ENCODE measurements around the gene SCN1A. TPM values are rescaled to one million over a fixed set of nuclear protein-coding genes. Genes with fewer than 3 reads are reported as not detected.

The SCN1A gene
- total and polyA plus RNA-seq, 2 of the 13 experiments (the other 11 are each of a cell fraction or from before 2014, with no cell fraction given), result 19.9 to 39.4 TPM

DNA sequence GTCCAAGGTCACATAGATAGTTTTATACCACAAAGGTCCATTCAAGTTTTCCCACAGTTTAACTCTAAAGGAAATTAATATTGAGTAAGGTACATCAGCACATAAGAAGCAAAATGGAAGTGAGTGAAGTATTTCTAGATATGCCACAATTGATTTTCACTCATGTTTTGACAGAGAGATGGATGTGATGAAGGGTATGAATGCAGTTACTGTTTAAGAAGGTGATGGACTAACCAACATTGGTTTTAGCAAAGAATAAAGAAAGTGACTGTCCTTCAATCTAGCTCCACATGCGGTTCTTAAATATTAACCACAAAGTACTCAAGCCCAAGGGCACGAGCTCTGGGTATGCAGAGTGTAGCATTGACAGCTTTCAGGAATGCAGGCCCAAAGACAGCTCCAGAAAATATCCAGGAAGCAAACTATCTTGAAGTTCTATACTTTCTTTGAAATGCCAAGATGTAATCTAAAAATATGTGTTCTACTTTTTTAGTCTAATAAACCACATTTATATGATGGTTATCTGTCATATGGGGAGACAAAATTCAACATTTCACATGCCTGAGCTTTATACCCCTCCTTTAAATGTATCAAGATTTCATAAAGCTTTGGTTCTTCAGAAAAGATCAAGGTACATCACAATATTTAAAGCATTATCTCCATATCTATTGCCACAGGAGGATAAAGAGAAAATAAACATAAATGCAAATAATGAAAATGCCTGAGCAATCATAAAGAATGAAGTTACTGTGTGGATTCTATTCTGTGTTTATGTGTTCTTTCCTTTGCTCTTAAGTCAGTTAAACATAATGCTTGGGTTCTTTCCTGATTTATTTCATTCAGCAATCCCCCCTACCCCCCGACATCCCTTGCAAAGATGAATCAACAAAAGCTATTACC lies 6.7 kb upstream of the SCN1A start (continued):
- TF ChIP-seq, protein P1, sequence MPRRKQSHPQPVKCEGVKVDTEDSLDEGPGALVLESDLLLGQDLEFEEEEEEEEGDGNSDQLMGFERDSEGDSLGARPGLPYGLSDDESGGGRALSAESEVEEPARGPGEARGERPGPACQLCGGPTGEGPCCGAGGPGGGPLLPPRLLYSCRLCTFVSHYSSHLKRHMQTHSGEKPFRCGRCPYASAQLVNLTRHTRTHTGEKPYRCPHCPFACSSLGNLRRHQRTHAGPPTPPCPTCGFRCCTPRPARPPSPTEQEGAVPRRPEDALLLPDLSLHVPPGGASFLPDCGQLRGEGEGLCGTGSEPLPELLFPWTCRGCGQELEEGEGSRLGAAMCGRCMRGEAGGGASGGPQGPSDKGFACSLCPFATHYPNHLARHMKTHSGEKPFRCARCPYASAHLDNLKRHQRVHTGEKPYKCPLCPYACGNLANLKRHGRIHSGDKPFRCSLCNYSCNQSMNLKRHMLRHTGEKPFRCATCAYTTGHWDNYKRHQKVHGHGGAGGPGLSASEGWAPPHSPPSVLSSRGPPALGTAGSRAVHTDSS (CRISPR knock-in tag; conservative IDR thresholded peaks at IDR 0.05), result no peak
- TF ChIP-seq ZFX (CRISPR knock-in tag; IDR thresholded peaks at IDR 0.05; ENCODE audit: low read depth), result peak; percentile 69
- TF ChIP-seq, protein P2, sequence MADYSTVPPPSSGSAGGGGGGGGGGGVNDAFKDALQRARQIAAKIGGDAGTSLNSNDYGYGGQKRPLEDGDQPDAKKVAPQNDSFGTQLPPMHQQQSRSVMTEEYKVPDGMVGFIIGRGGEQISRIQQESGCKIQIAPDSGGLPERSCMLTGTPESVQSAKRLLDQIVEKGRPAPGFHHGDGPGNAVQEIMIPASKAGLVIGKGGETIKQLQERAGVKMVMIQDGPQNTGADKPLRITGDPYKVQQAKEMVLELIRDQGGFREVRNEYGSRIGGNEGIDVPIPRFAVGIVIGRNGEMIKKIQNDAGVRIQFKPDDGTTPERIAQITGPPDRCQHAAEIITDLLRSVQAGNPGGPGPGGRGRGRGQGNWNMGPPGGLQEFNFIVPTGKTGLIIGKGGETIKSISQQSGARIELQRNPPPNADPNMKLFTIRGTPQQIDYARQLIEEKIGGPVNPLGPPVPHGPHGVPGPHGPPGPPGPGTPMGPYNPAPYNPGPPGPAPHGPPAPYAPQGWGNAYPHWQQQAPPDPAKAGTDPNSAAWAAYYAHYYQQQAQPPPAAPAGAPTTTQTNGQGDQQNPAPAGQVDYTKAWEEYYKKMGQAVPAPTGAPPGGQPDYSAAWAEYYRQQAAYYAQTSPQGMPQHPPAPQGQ (CRISPR knock-in tag; IDR thresholded peaks at IDR 0.05; ENCODE audit: borderline replicate concordance), result no peak
- TF ChIP-seq, protein P3, sequence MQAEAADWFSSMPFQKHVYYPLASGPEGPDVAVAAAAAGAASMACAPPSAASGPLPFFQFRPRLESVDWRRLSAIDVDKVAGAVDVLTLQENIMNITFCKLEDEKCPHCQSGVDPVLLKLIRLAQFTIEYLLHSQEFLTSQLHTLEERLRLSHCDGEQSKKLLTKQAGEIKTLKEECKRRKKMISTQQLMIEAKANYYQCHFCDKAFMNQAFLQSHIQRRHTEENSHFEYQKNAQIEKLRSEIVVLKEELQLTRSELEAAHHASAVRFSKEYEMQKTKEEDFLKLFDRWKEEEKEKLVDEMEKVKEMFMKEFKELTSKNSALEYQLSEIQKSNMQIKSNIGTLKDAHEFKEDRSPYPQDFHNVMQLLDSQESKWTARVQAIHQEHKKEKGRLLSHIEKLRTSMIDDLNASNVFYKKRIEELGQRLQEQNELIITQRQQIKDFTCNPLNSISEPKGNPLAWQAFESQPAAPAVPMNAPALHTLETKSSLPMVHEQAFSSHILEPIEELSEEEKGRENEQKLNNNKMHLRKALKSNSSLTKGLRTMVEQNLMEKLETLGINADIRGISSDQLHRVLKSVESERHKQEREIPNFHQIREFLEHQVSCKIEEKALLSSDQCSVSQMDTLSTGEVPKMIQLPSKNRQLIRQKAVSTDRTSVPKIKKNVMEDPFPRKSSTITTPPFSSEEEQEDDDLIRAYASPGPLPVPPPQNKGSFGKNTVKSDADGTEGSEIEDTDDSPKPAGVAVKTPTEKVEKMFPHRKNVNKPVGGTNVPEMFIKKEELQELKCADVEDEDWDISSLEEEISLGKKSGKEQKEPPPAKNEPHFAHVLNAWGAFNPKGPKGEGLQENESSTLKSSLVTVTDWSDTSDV (CRISPR knock-in tag; IDR thresholded peaks at IDR 0.05), result no peak
- TF ChIP-seq ZNF329 (CRISPR knock-in tag; IDR thresholded peaks at IDR 0.05; ENCODE audit: low read depth), result no peak
- TF ChIP-seq ZNF326 (CRISPR knock-in tag; IDR thresholded peaks at IDR 0.05; ENCODE audit: borderline replicate concordance), result no peak
- TF ChIP-seq MLLT10 (CRISPR knock-in tag; IDR thresholded peaks at IDR 0.05), result no peak
- peak; percentile 92 for TF ChIP-seq TBX2 (CRISPR knock-in tag; IDR thresholded peaks at IDR 0.05; ENCODE audit: borderline replicate concordance)
- TF ChIP-seq MTF2 (CRISPR knock-in tag; IDR thresholded peaks at IDR 0.05; ENCODE audit: borderline replicate concordance), result no peak
- TF ChIP-seq, protein P4, sequence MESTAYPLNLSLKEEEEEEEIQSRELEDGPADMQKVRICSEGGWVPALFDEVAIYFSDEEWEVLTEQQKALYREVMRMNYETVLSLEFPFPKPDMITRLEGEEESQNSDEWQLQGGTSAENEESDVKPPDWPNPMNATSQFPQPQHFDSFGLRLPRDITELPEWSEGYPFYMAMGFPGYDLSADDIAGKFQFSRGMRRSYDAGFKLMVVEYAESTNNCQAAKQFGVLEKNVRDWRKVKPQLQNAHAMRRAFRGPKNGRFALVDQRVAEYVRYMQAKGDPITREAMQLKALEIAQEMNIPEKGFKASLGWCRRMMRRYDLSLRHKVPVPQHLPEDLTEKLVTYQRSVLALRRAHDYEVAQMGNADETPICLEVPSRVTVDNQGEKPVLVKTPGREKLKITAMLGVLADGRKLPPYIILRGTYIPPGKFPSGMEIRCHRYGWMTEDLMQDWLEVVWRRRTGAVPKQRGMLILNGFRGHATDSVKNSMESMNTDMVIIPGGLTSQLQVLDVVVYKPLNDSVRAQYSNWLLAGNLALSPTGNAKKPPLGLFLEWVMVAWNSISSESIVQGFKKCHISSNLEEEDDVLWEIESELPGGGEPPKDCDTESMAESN (CRISPR knock-in tag; conservative IDR thresholded peaks at IDR 0.05), result no peak; the same call in 1 of the 2 replicates
- TF ChIP-seq, protein P5, sequence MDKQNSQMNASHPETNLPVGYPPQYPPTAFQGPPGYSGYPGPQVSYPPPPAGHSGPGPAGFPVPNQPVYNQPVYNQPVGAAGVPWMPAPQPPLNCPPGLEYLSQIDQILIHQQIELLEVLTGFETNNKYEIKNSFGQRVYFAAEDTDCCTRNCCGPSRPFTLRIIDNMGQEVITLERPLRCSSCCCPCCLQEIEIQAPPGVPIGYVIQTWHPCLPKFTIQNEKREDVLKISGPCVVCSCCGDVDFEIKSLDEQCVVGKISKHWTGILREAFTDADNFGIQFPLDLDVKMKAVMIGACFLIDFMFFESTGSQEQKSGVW (CRISPR knock-in tag; IDR thresholded peaks at IDR 0.05; ENCODE audit: borderline replicate concordance), result no peak
- no peak for TF ChIP-seq ZFP36L2 (CRISPR knock-in tag; IDR thresholded peaks at IDR 0.05)
- TF ChIP-seq, protein P6, sequence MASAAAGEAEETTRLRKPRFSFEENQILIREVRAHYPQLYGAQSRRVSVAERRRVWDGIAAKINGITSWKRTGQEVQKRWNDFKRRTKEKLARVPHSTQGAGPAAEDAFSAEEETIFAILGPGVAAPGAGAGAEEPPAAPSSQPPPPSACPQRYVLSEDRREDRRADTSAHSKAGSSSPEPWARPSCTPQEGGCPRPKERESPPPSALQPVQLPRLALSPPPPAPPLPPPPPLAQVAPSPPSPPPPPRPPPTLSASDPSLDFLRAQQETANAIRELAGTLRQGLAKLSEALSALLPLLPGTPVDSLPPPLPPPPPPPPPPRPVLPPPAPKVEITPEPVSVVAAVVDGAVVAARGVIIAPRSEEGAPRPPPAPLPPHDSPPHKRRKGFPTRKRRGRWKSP (CRISPR knock-in tag; IDR thresholded peaks at IDR 0.05), result no peak
- TF ChIP-seq ZNF256 (CRISPR knock-in tag; conservative IDR thresholded peaks at IDR 0.05), result no peak
- TF ChIP-seq ZNF367 (CRISPR knock-in tag; IDR thresholded peaks at IDR 0.05; ENCODE audit: borderline replicate concordance), result no peak
- TF ChIP-seq ZNF879 (CRISPR knock-in tag; IDR thresholded peaks at IDR 0.05), result no peak
- TF ChIP-seq ZFYVE20 (CRISPR knock-in tag; IDR thresholded peaks at IDR 0.05; ENCODE audit: borderline replicate concordance, low read depth), result no peak
- TF ChIP-seq HDAC1 (CRISPR knock-in tag; IDR thresholded peaks at IDR 0.05), result peak; percentile 61
